GM13977 (cell line): ENCODE data around the gene KAZN.
A peak's percentile ranks its signal among the peaks of the same experiment; 100 is the strongest.

Source experiments
- DNase-seq: peaks from one replicate; pipeline ENCODE4 v3.0.0; 2012; ENCODE audit warnings: low spot score
- CTCF ChIP-seq: IDR thresholded peaks from 2 replicates; pipeline ENCODE4 v1.5.1; 2012; ENCODE audit warnings: mild to moderate bottlenecking, control low read depth; ENCODE audit not compliant: insufficient read depth; ENCODE audit errors: extremely low read depth, missing control alignments
- in situ Hi-C: fragments of 300-500 bp; cut with MboI; formaldehyde crosslinking; loops from one replicate; pipeline ENCODE4 v1.12.0; 2022; ENCODE audit warnings: low sequenced_read_pairs, low pct_unique_long_range_greater_than_20kb, mixed read lengths, inconsistent platforms; ENCODE audit not compliant: unreplicated experiment

The KAZN gene

DNA sequence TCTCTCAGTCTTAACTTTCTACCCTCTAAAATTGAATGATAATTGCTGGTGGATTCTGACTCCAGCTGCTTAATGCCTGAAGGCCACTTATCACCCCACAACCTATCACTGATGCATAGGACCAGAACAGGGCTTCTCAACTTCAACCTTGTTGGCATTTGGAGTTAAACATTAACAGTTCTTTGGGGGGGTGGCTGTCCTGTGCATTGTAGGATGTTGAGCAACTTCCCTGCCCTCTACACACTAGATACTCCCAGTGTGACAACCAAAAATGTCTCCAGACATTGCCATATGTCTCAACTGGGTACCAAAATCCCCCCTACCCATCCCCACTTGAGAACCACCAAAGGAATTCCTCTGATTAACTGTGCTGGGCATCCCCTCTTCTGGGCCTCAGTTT, 279.6 kb downstream of the KAZN start:
- in situ Hi-C loops, result no loop called here
- no peak for DNase-seq
- TF ChIP-seq CTCF, result no peak

DNA sequence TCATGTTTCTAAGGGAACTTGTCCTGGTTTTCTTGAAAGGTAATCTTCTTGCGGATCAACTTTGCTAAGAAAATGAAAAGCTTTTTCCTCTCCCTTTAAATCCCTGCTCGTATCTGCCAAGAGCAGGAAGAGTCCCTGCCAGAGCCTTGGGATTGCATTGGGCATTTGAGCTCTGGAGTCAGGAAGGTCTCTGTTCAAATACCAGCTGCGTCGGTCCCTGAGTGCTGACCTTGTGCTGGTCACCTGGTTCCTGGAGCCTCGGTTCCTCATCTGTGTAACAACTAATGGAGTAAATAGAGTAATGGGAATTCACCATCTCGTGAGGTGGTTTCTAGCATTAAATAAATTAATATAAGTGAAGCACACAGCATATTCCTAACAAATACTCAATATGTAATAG, 280.5 kb downstream of the KAZN start:
- no peak for DNase-seq
- in situ Hi-C loops, result no loop called here
- TF ChIP-seq CTCF, result no peak

DNA sequence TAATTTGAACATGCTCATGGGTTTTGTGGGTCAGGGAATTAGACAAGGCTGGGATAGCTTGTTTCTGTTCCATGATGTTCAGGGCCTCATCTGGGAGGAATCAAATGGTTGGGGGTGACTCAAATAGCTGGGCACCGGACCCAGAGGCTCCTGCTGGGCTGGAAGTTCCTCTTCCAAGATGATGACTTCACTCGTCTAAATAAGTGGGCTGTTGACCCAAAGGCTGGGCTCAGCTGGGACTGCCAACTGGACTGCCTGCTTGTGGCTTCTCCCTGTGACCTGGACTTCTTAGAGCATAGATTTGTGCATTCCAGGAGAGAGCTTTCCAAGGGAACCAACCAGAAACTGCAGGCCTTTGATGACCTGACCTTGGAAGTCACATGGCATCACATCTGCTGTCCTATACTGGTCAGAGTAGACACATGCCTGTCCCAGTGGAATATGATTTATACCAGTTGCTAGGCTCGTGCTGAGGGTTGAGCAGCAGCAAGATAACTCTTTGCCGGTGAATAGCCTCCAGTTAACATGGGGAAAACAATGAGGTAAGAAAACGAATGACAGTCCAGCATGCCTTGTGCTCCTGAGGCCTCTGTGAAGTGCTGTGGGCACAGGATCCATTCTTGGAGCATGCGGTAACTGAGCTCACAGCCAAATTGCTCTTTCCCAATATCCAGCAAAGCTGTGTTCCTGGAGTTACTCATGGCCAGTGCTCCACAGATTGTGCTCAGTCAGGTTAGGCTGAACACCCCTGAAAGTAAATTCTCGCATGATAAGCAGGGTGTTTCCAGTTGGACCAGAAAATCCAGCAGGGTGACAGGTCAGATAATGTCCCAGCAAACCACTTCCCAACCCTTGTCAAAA, 282.2 kb downstream of the KAZN start:
- TF ChIP-seq CTCF, result no peak
- DNase-seq, result no peak
- in situ Hi-C loops, result no loop called here

DNA sequence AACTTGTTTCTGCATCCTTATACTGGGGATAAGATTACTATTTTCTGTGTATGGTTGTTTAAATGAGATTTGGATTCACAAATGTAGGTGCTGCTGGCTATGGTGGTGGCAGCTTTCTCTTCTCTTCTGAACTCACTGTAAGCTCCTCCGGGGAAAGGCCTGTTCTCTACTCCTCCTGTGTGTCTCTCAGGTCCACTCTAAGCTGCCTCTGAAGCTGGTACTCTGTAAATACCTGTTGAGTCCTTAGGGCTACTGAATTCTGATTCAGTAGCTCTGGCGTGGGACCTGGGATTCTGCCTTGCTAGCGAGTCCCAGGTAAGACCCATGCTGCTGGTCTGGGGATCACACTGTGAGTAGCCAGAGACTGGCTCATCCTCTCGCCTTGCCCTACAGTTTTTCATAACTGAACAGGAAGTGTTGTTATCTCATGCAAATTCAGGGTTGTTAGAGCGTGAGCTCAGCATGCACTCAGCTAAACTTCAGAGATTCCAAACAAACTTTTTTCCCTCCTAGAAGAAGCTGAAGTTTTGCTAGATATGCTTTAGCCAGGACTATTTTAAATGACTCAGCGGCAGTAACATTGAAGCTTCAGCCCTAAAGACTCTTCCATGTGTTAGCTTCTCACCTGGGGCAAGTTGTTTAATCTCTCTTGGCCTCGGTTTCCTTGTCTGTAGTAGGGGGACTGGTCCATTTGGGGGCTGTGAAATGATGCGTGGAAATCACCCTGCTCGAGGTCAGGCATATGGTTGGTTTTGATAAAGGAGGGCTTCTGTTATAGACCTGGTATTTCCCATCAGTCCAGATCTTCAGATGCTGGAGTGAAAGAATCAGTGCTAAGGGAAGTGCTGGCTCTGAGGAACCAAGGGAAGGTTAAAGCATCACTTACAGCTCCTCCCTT, 283.5 kb downstream of the KAZN start:
- in situ Hi-C loops, result no loop called here
- DNase-seq, result peak; percentile 39
- no peak for TF ChIP-seq CTCF

DNA sequence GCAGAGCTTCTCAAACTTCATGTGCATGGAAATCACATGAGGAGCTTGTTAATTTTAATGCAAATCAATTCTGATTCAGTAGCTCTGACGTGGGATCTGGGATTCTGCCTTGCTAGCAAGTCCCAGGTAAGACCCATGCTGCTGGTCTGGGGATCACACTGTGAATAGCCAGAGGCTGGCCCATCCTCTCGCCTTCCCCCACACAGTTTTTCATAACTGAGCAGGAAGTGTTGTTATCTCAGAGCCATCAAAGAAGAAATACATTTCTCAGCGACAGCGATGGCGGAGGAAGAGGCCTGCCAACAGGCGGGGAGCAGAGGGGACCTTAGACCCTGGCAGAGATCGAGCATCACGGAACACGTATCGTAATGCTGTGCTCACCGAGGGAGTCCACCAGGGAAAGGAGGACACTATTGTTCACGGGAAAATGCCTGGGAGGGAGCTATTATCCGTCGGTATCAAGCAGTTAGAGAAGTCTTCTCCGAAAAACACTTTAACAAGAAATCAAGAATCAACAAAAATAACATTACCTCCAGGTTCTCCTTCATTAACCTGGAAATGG, 286.2 kb downstream of the KAZN start:
- no peak for DNase-seq
- no peak for TF ChIP-seq CTCF
- in situ Hi-C loops, result no loop called here

GRCh38 chr1:14887044-14887566, 288.6 kb downstream of the KAZN start:
- in situ Hi-C loops, result no loop called here
- TF ChIP-seq CTCF, result no peak
- no peak for DNase-seq
